Trophoblast cell (in vitro differentiated cells and primary cell): ENCODE results near the gene LTN1.
A peak's percentile ranks its signal among the peaks of the same experiment; 100 is the strongest.

Experiments used
- DNase-seq, 2 donors: peaks; one replicate each; pipeline ENCODE4 v3.0.0-alpha.2; 2016
- H2AFZ ChIP-seq: 2 replicates; pipeline ENCODE4 v1.6.1; 2013; ENCODE audit warnings: low read length, moderate library complexity, mild to moderate bottlenecking; ENCODE audit not compliant: insufficient read depth, poor library complexity
- H2AK5ac ChIP-seq: 2 replicates; pipeline ENCODE4 v1.6.1; 2013; ENCODE audit warnings: mild to moderate bottlenecking, low read length
- H2BK120ac ChIP-seq: 2 replicates; pipeline ENCODE4 v1.6.1; 2013; ENCODE audit warnings: low read length, mild to moderate bottlenecking, moderate library complexity; ENCODE audit not compliant: insufficient read depth, poor library complexity
- H2BK12ac ChIP-seq: 2 replicates; pipeline ENCODE4 v1.6.1; 2013; ENCODE audit warnings: mild to moderate bottlenecking, low read length, moderate library complexity
- H2BK5ac ChIP-seq: 2 replicates; pipeline ENCODE4 v1.6.1; 2013; ENCODE audit warnings: low read length, low read depth, moderate library complexity, mild to moderate bottlenecking; ENCODE audit not compliant: poor library complexity
- H3K14ac ChIP-seq: 2 replicates; pipeline ENCODE4 v1.6.1; 2013; ENCODE audit warnings: mild to moderate bottlenecking, low read length
- H3K18ac ChIP-seq: 2 replicates; pipeline ENCODE4 v1.6.1; 2013; ENCODE audit warnings: mild to moderate bottlenecking, low read length
- H3K23ac ChIP-seq: 2 replicates; pipeline ENCODE4 v1.6.1; 2013; ENCODE audit warnings: low read length
- H3K27ac ChIP-seq: 2 replicates; pipeline ENCODE4 v1.5.1; 2013; ENCODE audit warnings: low read depth, mild to moderate bottlenecking, inconsistent platforms, low read length, moderate library complexity
- H3K27me3 ChIP-seq: 2 replicates; pipeline ENCODE4 v1.6.1; 2013; ENCODE audit warnings: inconsistent platforms, mild to moderate bottlenecking, low read length, moderate library complexity; ENCODE audit not compliant: insufficient read depth
- H3K36me3 ChIP-seq, 2 experiments: 1 replicate in 1 of 2; 2 replicates in 1 of 2; pipeline ENCODE4 v1.6.1; 2013; ENCODE audit warnings: low read length in 2 of 2, mild to moderate bottlenecking in 2 of 2, moderate library complexity in 1 of 2; ENCODE audit not compliant: insufficient read depth in 2 of 2, control insufficient read depth in 1 of 2
- H3K4ac ChIP-seq: 2 replicates; pipeline ENCODE4 v1.6.1; 2013; ENCODE audit warnings: low read depth, mild to moderate bottlenecking, low read length, moderate library complexity
- H3K4me1 ChIP-seq, 2 experiments: 1 replicate in 1 of 2; 2 replicates in 1 of 2; pipeline ENCODE4 v1.6.1; 2013; ENCODE audit warnings: low read length in 2 of 2, mild to moderate bottlenecking in 2 of 2, moderate library complexity in 1 of 2; ENCODE audit not compliant: insufficient read depth in 2 of 2, control insufficient read depth in 1 of 2
- H3K4me2 ChIP-seq: 2 replicates; pipeline ENCODE4 v1.6.1; 2013; ENCODE audit warnings: inconsistent platforms, mild to moderate bottlenecking, low read length, moderate library complexity
- H3K4me3 ChIP-seq: 2 replicates; pipeline ENCODE4 v1.5.1; 2013; ENCODE audit warnings: mild to moderate bottlenecking, low read depth, low read length, inconsistent platforms
- H3K79me1 ChIP-seq: one replicate; pipeline ENCODE4 v1.6.1; 2013; ENCODE audit warnings: low read length
- H3K79me2 ChIP-seq: 2 replicates; pipeline ENCODE4 v1.6.1; 2013; ENCODE audit warnings: low read length, mild to moderate bottlenecking; ENCODE audit not compliant: control insufficient read depth, insufficient read depth, poor library complexity
- H3K9ac ChIP-seq: 2 replicates; pipeline ENCODE4 v1.6.1; 2013; ENCODE audit warnings: mild to moderate bottlenecking, low read length
- H3K9me3 ChIP-seq: 2 replicates; pipeline ENCODE4 v1.6.1; 2013; ENCODE audit warnings: low read depth, mild to moderate bottlenecking, control low read depth, inconsistent platforms, low read length; ENCODE audit not compliant: insufficient read depth
- H4K12ac ChIP-seq: 2 replicates; pipeline ENCODE4 v1.6.1; 2013; ENCODE audit warnings: low read depth, mild to moderate bottlenecking, low read length, moderate library complexity
- H4K8ac ChIP-seq: 2 replicates; pipeline ENCODE4 v1.6.1; 2013; ENCODE audit warnings: low read depth, mild to moderate bottlenecking, low read length, moderate library complexity
- H4K91ac ChIP-seq: one replicate; pipeline ENCODE4 v1.6.1; 2013; ENCODE audit warnings: low read depth, mild to moderate bottlenecking, low read length, moderate library complexity
- WGBS: extraction: QIAGEN DNeasy Blood & Tissue Kit; methylation state at CpG from one replicate; pipeline ENCODE4 v1.1.7; 2013; ENCODE audit warnings: missing lambda C conversion rate; ENCODE audit not compliant: insufficient read length, insufficient coverage; ENCODE audit errors: extremely low coverage; 5-methylcytosine and 5-hydroxymethylcytosine counted together

LTN1 gene

GRCh38 chr21:29005696-29006095, 13.0 kb upstream of the LTN1 start:
- H3K18ac ChIP-seq: no peak overlapping the region
- H3K4me1 ChIP-seq: peaks cover 4 to 5% of the 10 kb centered on the region in 2 experiments
- peak overlapping the region; percentile 24 for H4K91ac ChIP-seq
- DNase-seq: peak; percentile 91
- H3K9me3 ChIP-seq: no peaks in the 10 kb centered on the region
- no peak overlapping the region for H2BK5ac ChIP-seq
- no peak overlapping the region for H3K4ac ChIP-seq
- peaks cover 8% of the 10 kb centered on the region for H3K79me1 ChIP-seq
- H3K4me2 ChIP-seq: no peak overlapping the region
- H3K9ac ChIP-seq: no peak overlapping the region
- H2AFZ ChIP-seq: no peak overlapping the region
- no peaks in the 10 kb centered on the region for H3K27me3 ChIP-seq
- no peak overlapping the region for H4K12ac ChIP-seq
- H3K14ac ChIP-seq: no peak overlapping the region
- no peak overlapping the region for H2AK5ac ChIP-seq
- H2BK12ac ChIP-seq: peak overlapping the region; percentile 64
- no peak overlapping the region for H2BK120ac ChIP-seq
- peaks cover 1% of the 10 kb centered on the region for H3K79me2 ChIP-seq
- no peak overlapping the region for H3K4me3 ChIP-seq
- no peak overlapping the region for H3K27ac ChIP-seq
- no peaks in the 10 kb centered on the region for H3K36me3 ChIP-seq
- H3K23ac ChIP-seq: no peak overlapping the region
- WGBS: no CpG with 5 or more reads among the region's 6 CpGs
- H4K8ac ChIP-seq: peak overlapping the region; percentile 38

- Histone ChIP-seq H3K9ac (peak overlapping the region; percentile 87), H2AFZ (peak overlapping the region; percentile 71), H3K4me3 (peak overlapping the region; percentile 67), H3K23ac (no peak overlapping the region), H2AK5ac (no peak overlapping the region), H4K12ac (peak overlapping the region; percentile 82), H3K27me3 (no peaks in the 10 kb centered on the region), H4K8ac (peak overlapping the region; percentile 90), H3K14ac (peak overlapping the region; percentile 37), H3K36me3 (no peaks in the 10 kb centered on the region), H3K27ac (peak overlapping the region; percentile 76), H2BK120ac (peak overlapping the region; percentile 23), H3K9me3 (no peaks in the 10 kb centered on the region), H3K4ac (peak overlapping the region; percentile 73), H3K4me1 (peaks cover 2 to 3% of the 10 kb centered on the region in 2 experiments), H2BK12ac (no peak overlapping the region), H3K4me2 (peak overlapping the region; percentile 76), H3K79me1 (peaks cover 7% of the 10 kb centered on the region), H3K79me2 (peaks cover 1% of the 10 kb centered on the region), H4K91ac (peak overlapping the region; percentile 58), H3K18ac (peak overlapping the region; percentile 9), H2BK5ac (no peak overlapping the region)
- DNase-seq: peak; percentile 98 to 99
- WGBS: no CpG with 5 or more reads among the region's 41 CpGs
Measured at GRCh38 chr21:29002442-29003144, 9.9 kb upstream of the LTN1 start.

GRCh38 chr21:28993293-28993629, 584 bp upstream of the LTN1 start:
- H3K27ac ChIP-seq: peak overlapping the region; percentile 58
- no peak overlapping the region for H3K18ac ChIP-seq
- peak overlapping the region; percentile 72 for H3K4me2 ChIP-seq
- H3K14ac ChIP-seq: no peak overlapping the region
- no peak overlapping the region for H2BK5ac ChIP-seq
- H3K4me3 ChIP-seq: no peak overlapping the region
- H4K91ac ChIP-seq: peak overlapping the region; percentile 74
- H3K4me1 ChIP-seq: peaks cover 0 to 3% of the 10 kb centered on the region in 2 experiments
- DNase-seq: no peak
- H3K79me2 ChIP-seq: peaks cover 3% of the 10 kb centered on the region
- H2AK5ac ChIP-seq: peak overlapping the region; percentile 12
- H2BK120ac ChIP-seq: peak overlapping the region; percentile 10
- H3K9ac ChIP-seq: no peak overlapping the region
- peak overlapping the region; percentile 85 for H4K12ac ChIP-seq
- H3K4ac ChIP-seq: peak overlapping the region; percentile 2
- H2AFZ ChIP-seq: peak overlapping the region; percentile 48
- H3K23ac ChIP-seq: no peak overlapping the region
- H3K36me3 ChIP-seq: peaks cover 0 to 2% of the 10 kb centered on the region in 2 experiments
- WGBS: no CpG with 5 or more reads among the region's 4 CpGs
- H4K8ac ChIP-seq: peak overlapping the region; percentile 77
- H2BK12ac ChIP-seq: no peak overlapping the region
- H3K79me1 ChIP-seq: peaks cover 2% of the 10 kb centered on the region
- no peaks in the 10 kb centered on the region for H3K9me3 ChIP-seq
- H3K27me3 ChIP-seq: no peaks in the 10 kb centered on the region

- Histone ChIP-seq H2BK5ac (no peak overlapping the region), H2BK12ac (no peak overlapping the region), H3K4me2 (peak overlapping the region; percentile 79), H4K8ac (peak overlapping the region; percentile 89), H3K9ac (peak overlapping the region; percentile 85), H3K4me3 (peak overlapping the region; percentile 98), H2AK5ac (no peak overlapping the region), H3K79me2 (peaks cover 3% of the 10 kb centered on the region), H3K36me3 (peaks cover 0 to 2% of the 10 kb centered on the region in 2 experiments), H3K27me3 (no peaks in the 10 kb centered on the region), H3K27ac (peak overlapping the region; percentile 64), H3K18ac (no peak overlapping the region), H4K12ac (no peak overlapping the region), H2BK120ac (no peak overlapping the region), H2AFZ (peak overlapping the region; percentile 94), H3K14ac (peak overlapping the region; percentile 0), H3K23ac (no peak overlapping the region), H3K4me1 (peaks cover 0 to 3% of the 10 kb centered on the region in 2 experiments), H4K91ac (peak overlapping the region; percentile 69), H3K9me3 (no peaks in the 10 kb centered on the region), H3K79me1 (peaks cover 2% of the 10 kb centered on the region), H3K4ac (peak overlapping the region; percentile 1)
- no CpG with 5 or more reads among the region's 14 CpGs for WGBS
- DNase-seq: no peak
Measured at GRCh38 chr21:28991861-28992525, 684 bp downstream of the LTN1 start.
